ELF-1 (cell line): ENCODE measurements around the gene CDK11A.
"Not testable (repeated sequence)": the region's sequence is repeated elsewhere in the genome, so short reads cannot be mapped to it uniquely, and the experiment has no call there.

ENCODE experiments used
- DNase-seq: peaks from one replicate; pipeline ENCODE4 v3.0.0-alpha.2; 2016; ENCODE audit warnings: low read depth, low spot score

The CDK11A gene

GRCh38 chr1:1726088-1726487 is 1.9 kb upstream of the CDK11A start:
- peak; percentile 32 for DNase-seq

GRCh38 chr1:1721201-1721600 is 3.0 kb downstream of the CDK11A start:
- DNase-seq = no peak

- DNase-seq = not testable (repeated sequence)
Observed at GRCh38 chr1:1715109-1715883, 8.9 kb downstream of the CDK11A start.

GRCh38 chr1:1707897-1708296 is 16.3 kb downstream of the CDK11A start:
- not testable (repeated sequence) for DNase-seq

- not testable (repeated sequence) for DNase-seq
Observed at GRCh38 chr1:1707241-1707640, 16.9 kb downstream of the CDK11A start.

GRCh38 chr1:1705623-1706022 is 18.5 kb downstream of the CDK11A start:
- DNase-seq = not testable (repeated sequence)

- not testable (repeated sequence) for DNase-seq
Observed at GRCh38 chr1:1704284-1704957, 19.7 kb downstream of the CDK11A start.

GRCh38 chr1:1703796-1704195 is 20.4 kb downstream of the CDK11A start:
- no peak for DNase-seq

- not testable (repeated sequence) for DNase-seq
Observed at GRCh38 chr1:1702506-1702905, 21.7 kb downstream of the CDK11A start.

GRCh38 chr1:1700557-1700956 is 23.6 kb downstream of the CDK11A start:
- not testable (repeated sequence) for DNase-seq

- DNase-seq = not testable (repeated sequence)
Observed at GRCh38 chr1:1700067-1700466, 24.1 kb downstream of the CDK11A start.

- DNase-seq = not testable (repeated sequence)
Observed at GRCh38 chr1:1699061-1699460, 25.1 kb downstream of the CDK11A start.

- DNase-seq = not testable (repeated sequence)
Observed at GRCh38 chr1:1697358-1698183, 26.6 kb downstream of the CDK11A start.

- not testable (repeated sequence) for DNase-seq
Observed at GRCh38 chr1:1696431-1697357, 27.5 kb downstream of the CDK11A start.

GRCh38 chr1:1692714-1693647 is 31.2 kb downstream of the CDK11A start, which contains the start of gene SLC35E2B:
Gene SLC35E2B, minus strand, starts transcription at chr1:1692795. Its CDS starts 16,096 bp downstream, at chr1:1676699.
- DNase-seq = peak; percentile 83

GRCh38 chr1:1692324-1692713 is 31.8 kb downstream of the CDK11A start:
- DNase-seq = not testable (repeated sequence)

GRCh38 chr1:1691443-1691842 is 32.7 kb downstream of the CDK11A start:
- DNase-seq = not testable (repeated sequence)

- DNase-seq = not testable (repeated sequence)
Observed at GRCh38 chr1:1689526-1689925, 34.6 kb downstream of the CDK11A start.

- no peak for DNase-seq
Observed at GRCh38 chr1:1687846-1688245, 36.3 kb downstream of the CDK11A start.
